ENCODE results near the gene USP2. TPM values are rescaled to one million over a fixed set of nuclear protein-coding genes. Genes with fewer than 3 reads are reported as not detected.

Gene USP2
- total and polyA plus RNA-seq, 2 donors (not counting 1 experiment from before 2014, with no cell fraction given), result 0.66 to 2.3 TPM

- no peaks in the 10 kb centered on the region for H3K9me3 ChIP-seq (ENCODE audit: control insufficient read depth, insufficient read depth, low read depth, low read length)
- peaks cover 4% of the 10 kb centered on the region for H3K36me3 ChIP-seq (ENCODE audit: control insufficient read depth, insufficient read depth, low read length)
- peaks cover 28% of the 10 kb centered on the region for H3K4me1 ChIP-seq (ENCODE audit: control insufficient read depth, extremely low read depth, insufficient read depth, low read length)
- H3K4me3 ChIP-seq (replicated peaks in 1 of 4; ENCODE audit: control extremely low read depth in 1 of 4, insufficient read depth in 1 of 4, low read depth in 3 of 4, low read length in 4 of 4), result peak within 1 kb of the TSS; percentile 86 to 97 (median 91)
- H2AFZ ChIP-seq (ENCODE audit: low read length), result peak within 1 kb of the TSS; percentile 81
- no peaks in the 10 kb centered on the region for H3K27me3 ChIP-seq (ENCODE audit: control insufficient read depth, insufficient read depth, low read length)
- DNase-seq (ENCODE audit: low read depth in 2 of 2), result peak; percentile 96 to 98
- H3K9ac ChIP-seq (ENCODE audit: insufficient read depth, low read length), result peak within 1 kb of the TSS; percentile 87
- H3K4me2 ChIP-seq (ENCODE audit: extremely low read depth, insufficient read depth, low read length), result peak within 1 kb of the TSS; percentile 99
- peak within 1 kb of the TSS; percentile 95 for H3K27ac ChIP-seq (ENCODE audit: insufficient read depth, low read length)
- TF ChIP-seq CTCF (conservative IDR thresholded peaks at IDR 0.05 in 1 of 2, IDR thresholded peaks at IDR 0.05 in 1 of 2; ENCODE audit: low read depth in 1 of 2, low read length in 2 of 2), result no peak
- TF ChIP-seq EZH2 (IDR thresholded peaks at IDR 0.05; ENCODE audit: low read length, missing control alignments), result no peak
- H3K79me2 ChIP-seq (ENCODE audit: control insufficient read depth, insufficient read depth, low read length), result peaks cover 18% of the 10 kb centered on the region
- no peaks in the 10 kb centered on the region for H4K20me1 ChIP-seq (ENCODE audit: control insufficient read depth, extremely low read depth, insufficient read depth, low read length)
These were observed 47.1 kb downstream of the USP2 start, which contains the start of gene RNF26 for GRCh38 chr11:119334174-119334930. RNF26 (plus strand) TSS chr11:119334527; CDS start chr11:119335123, 596 bp downstream.

GRCh38 chr11:119332111-119332765 is 49.3 kb downstream of the USP2 start:
- H3K4me3 ChIP-seq (replicated peaks in 1 of 4; ENCODE audit: control extremely low read depth in 1 of 4, insufficient read depth in 1 of 4, low read depth in 3 of 4, low read length in 4 of 4), result no peak overlapping the region
- no peak overlapping the region for H2AFZ ChIP-seq (ENCODE audit: low read length)
- peaks cover 15% of the 10 kb centered on the region for H3K4me1 ChIP-seq (ENCODE audit: control insufficient read depth, extremely low read depth, insufficient read depth, low read length)
- no peak overlapping the region for H3K27ac ChIP-seq (ENCODE audit: insufficient read depth, low read length)
- peaks cover 18% of the 10 kb centered on the region for H3K79me2 ChIP-seq (ENCODE audit: control insufficient read depth, insufficient read depth, low read length)
- no peak for DNase-seq (ENCODE audit: low read depth in 2 of 2)
- H4K20me1 ChIP-seq (ENCODE audit: control insufficient read depth, extremely low read depth, insufficient read depth, low read length), result no peaks in the 10 kb centered on the region
- no peak overlapping the region for H3K4me2 ChIP-seq (ENCODE audit: extremely low read depth, insufficient read depth, low read length)
- H3K36me3 ChIP-seq (ENCODE audit: control insufficient read depth, insufficient read depth, low read length), result peaks cover 4% of the 10 kb centered on the region
- no peaks in the 10 kb centered on the region for H3K27me3 ChIP-seq (ENCODE audit: control insufficient read depth, insufficient read depth, low read length)
- H3K9ac ChIP-seq (ENCODE audit: insufficient read depth, low read length), result no peak overlapping the region
- H3K9me3 ChIP-seq (ENCODE audit: control insufficient read depth, insufficient read depth, low read depth, low read length), result no peaks in the 10 kb centered on the region
- no peak for TF ChIP-seq EZH2 (IDR thresholded peaks at IDR 0.05; ENCODE audit: low read length, missing control alignments)
- no peak for TF ChIP-seq CTCF (conservative IDR thresholded peaks at IDR 0.05 in 1 of 2, IDR thresholded peaks at IDR 0.05 in 1 of 2; ENCODE audit: low read depth in 1 of 2, low read length in 2 of 2)

- H2AFZ ChIP-seq (ENCODE audit: low read length), result no peak overlapping the region
- H3K4me1 ChIP-seq (ENCODE audit: control insufficient read depth, extremely low read depth, insufficient read depth, low read length), result peaks cover 3% of the 10 kb centered on the region
- no peak overlapping the region for H3K9ac ChIP-seq (ENCODE audit: insufficient read depth, low read length)
- no peak for DNase-seq (ENCODE audit: low read depth in 2 of 2)
- no peak overlapping the region for H3K4me2 ChIP-seq (ENCODE audit: extremely low read depth, insufficient read depth, low read length)
- no peaks in the 10 kb centered on the region for H3K36me3 ChIP-seq (ENCODE audit: control insufficient read depth, insufficient read depth, low read length)
- H3K79me2 ChIP-seq (ENCODE audit: control insufficient read depth, insufficient read depth, low read length), result peaks cover 7% of the 10 kb centered on the region
- no peaks in the 10 kb centered on the region for H4K20me1 ChIP-seq (ENCODE audit: control insufficient read depth, extremely low read depth, insufficient read depth, low read length)
- no peak overlapping the region for H3K27ac ChIP-seq (ENCODE audit: insufficient read depth, low read length)
- TF ChIP-seq EZH2 (IDR thresholded peaks at IDR 0.05; ENCODE audit: low read length, missing control alignments), result no peak
- no peaks in the 10 kb centered on the region for H3K9me3 ChIP-seq (ENCODE audit: control insufficient read depth, insufficient read depth, low read depth, low read length)
- no peak overlapping the region for H3K4me3 ChIP-seq (replicated peaks in 1 of 4; ENCODE audit: control extremely low read depth in 1 of 4, insufficient read depth in 1 of 4, low read depth in 3 of 4, low read length in 4 of 4)
- H3K27me3 ChIP-seq (ENCODE audit: control insufficient read depth, insufficient read depth, low read length), result no peaks in the 10 kb centered on the region
These were observed 51.3 kb downstream of the USP2 start for GRCh38 chr11:119330237-119330636.
